ENCODE data around the gene CNTNAP2.

The CNTNAP2 gene

DNA sequence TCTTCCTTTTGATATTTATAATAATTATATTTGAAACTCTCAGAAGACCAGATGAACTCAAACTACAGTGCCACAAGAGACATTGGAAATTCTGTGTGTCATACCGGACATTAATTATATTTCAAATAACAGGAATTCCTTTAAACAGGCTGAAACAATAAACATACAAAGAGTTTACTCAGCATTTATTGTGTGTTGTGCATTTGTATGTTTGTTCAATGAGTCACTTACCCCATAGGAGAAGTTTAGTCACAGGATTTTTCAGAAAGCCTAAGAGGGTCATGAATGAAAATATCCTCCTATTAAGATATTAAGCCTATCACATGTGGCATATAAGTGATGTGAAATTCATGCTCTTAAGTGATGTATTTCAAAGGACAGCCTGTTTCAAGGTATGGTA lies 566.8 kb downstream of the CNTNAP2 start:
- DNase-seq (ENCODE audit: low read depth): no peak

- DNase-seq (ENCODE audit: low read depth): no peak
Measured at GRCh38 chr7:146690987-146691386, 574.4 kb downstream of the CNTNAP2 start.

DNA sequence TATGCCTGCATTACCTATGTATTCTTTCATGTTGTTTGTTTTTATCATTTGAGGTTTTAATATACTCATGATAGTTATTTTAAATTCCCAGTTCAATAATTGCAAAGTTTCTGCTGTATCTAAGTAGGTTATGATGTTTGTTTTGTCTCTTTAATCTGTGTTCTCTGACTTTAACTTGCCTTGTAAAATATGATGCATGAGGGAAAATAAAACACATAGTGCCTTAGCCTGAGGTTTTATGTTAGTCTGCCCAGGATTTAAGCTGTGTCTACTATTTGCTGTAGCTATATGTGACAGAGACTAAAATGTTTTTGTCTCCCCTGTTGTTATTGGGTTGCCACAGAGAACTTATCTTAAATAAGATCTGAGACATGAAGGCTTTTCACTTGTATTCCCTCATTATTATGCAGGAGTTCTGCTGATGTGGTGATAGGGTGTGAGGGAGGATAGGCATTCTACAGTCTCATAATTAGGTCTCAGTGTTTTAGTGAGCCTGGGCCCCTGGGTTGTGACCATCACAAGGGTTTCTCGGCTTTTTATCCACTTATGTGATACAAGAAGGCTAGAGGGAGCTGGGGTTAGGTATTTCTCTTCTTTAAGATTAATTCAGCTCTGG lies 582.5 kb downstream of the CNTNAP2 start:
- no peak for DNase-seq (ENCODE audit: low read depth)

DNA sequence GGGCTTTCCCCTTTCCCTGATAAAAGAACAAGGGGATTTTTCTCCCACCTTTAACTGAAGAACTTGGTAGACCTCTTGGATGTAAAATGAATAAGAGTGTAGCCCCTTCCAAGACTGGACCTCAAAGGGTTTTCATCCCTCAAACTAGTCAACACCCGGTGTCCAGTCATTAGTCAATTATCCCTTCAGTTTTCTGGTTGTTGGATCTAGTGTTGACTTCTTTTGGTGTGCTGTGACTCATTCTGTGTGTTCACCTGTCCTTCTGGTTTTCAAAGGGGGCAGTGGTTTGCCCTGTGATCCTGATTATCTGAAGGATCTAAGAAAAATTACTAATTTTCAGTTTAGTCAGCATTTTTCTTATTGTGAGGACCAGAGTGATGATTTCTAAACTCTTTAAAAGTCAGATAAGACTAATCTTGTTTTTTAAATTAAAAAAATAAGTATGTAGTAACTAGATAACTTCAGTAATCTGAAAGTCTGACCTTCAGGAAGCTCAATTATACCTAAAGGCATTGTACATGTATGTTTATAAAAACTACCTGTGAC lies 583.5 kb downstream of the CNTNAP2 start:
- no peak for DNase-seq (ENCODE audit: low read depth)

DNA sequence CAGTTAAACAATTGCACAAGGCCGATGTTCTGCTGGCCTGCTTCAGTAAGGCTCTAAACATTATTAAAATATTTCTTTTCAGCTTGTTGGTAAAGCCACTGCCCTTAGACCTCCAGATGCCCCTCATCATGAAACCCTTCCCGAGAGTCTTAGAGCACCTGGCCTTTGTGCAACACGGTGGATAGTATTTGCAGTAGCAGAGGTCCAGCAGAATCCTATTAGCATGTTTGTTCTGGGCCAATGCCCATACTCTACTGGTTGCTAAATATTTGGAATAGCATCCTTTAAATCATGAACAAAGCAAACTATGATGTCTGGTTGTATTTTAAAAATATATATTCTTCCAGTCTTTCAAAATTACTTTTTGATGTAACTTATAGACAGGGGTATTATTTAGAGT lies 584.6 kb downstream of the CNTNAP2 start:
- DNase-seq (ENCODE audit: low read depth): no peak

GRCh38 chr7:146702898-146703297 lies 586.3 kb downstream of the CNTNAP2 start:
- no peak for DNase-seq (ENCODE audit: low read depth)

GRCh38 chr7:146709451-146710027 lies 592.9 kb downstream of the CNTNAP2 start:
- DNase-seq (ENCODE audit: low read depth): no peak

GRCh38 chr7:146713205-146713604 lies 596.6 kb downstream of the CNTNAP2 start:
- no peak for DNase-seq (ENCODE audit: low read depth)

- no peak for DNase-seq (ENCODE audit: low read depth)
Measured at GRCh38 chr7:146713934-146714333, 597.3 kb downstream of the CNTNAP2 start.

- no peak for DNase-seq (ENCODE audit: low read depth)
Measured at GRCh38 chr7:146720195-146720594, 603.6 kb downstream of the CNTNAP2 start.

- no peak for DNase-seq (ENCODE audit: low read depth)
Measured at GRCh38 chr7:146722986-146723385, 606.4 kb downstream of the CNTNAP2 start.

GRCh38 chr7:146725520-146725919 lies 608.9 kb downstream of the CNTNAP2 start:
- no peak for DNase-seq (ENCODE audit: low read depth)

DNA sequence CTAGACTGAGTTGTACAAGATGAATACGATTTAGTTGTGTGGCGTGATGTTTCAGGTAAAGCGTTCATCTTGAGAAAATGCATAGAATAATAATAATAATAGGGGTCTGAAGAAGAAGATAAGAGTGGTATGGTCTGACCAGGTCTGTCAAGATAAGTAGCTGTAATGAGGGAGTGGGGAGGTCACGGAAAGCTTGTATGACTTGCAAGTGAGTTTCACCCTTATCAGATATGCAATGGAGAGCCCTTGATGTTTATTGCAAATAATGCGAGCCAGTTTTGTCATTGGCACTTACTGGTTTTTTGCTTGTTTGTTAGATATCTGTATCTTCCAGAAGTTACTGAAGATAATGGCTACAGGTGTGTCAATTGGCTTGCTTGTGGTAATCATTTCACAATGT lies 611.5 kb downstream of the CNTNAP2 start:
- no peak for DNase-seq (ENCODE audit: low read depth)

DNA sequence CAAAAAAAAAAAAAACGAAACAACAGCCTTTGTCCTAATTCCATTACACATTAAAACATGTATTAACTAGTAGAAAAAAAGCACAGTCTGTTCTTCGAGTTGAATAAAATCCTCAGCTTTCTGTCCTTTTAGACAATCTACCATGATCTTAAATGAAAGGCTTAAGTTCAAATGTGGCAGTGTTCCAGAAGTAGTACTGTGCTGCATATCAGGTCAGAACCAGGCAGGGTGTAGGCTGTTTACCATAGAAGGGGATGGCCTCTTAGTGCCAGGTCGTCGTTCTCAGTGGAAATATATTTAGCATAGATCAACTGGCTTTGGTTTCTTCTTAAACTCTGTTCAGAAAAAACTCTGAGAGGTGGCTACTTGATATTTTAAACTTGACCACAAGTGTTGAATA lies 612.0 kb downstream of the CNTNAP2 start:
- no peak for DNase-seq (ENCODE audit: low read depth)

GRCh38 chr7:146731185-146731584 lies 614.6 kb downstream of the CNTNAP2 start:
- no peak for DNase-seq (ENCODE audit: low read depth)

DNA sequence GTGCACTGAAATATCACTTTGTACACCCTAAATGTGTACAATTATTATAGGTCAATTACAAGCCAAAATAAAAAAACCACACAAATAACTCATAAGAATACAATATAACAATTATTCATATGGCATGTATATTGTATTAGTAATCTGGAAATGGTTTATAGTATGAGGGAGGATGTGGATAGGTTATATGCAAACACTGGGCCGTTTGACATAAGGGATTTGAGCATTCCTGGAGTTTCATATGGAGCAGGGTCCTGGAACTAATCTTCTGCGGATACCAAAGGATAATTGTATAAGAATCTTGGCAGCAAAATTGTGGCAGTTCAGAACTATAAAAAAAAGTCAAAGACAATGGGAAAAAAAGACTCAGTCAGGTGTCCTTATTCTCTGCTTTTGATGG lies 619.4 kb downstream of the CNTNAP2 start:
- no peak for DNase-seq (ENCODE audit: low read depth)

- DNase-seq (ENCODE audit: low read depth): no peak
Measured at GRCh38 chr7:146736446-146737190, 620.0 kb downstream of the CNTNAP2 start.

GRCh38 chr7:146740039-146740438 lies 623.4 kb downstream of the CNTNAP2 start:
- no peak for DNase-seq (ENCODE audit: low read depth)

DNA sequence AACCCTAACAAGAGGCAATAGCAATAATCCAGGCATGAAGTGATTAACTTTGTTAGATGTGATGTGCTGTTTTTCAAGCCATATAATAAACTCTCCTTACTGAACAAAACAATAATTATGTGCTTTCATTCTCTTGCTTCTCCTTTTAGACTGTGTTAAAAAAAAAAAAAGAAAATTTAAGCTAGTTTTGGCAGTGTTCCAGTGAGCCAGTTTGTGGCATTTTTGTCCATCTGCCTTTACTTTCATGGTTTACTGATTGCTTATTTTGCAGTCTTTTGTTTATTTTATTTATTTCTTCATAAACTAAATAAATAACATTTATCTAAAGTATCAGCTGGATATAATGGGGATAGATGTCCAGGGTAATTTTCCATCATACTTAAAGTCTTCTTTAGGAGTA lies 625.3 kb downstream of the CNTNAP2 start:
- DNase-seq (ENCODE audit: low read depth): no peak

DNA sequence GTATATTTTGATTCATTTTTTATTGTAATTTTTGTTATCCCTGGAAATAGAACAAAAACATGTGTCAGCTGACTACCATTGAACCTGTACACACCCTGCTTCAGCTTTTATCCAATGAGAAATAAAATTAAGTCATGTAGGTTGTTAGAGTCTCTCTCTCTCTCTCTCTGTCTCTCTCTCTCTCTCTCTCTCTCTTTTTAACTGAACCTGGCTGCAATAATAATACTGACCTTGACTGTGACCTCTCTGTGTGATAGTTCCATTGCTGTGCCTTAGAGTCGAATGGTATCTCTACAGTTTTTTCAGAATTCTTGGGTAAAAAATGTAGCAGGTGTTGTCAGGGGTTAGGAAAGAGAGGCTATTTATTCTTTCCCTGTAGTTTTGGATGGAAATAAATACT lies 637.8 kb downstream of the CNTNAP2 start:
- no peak for DNase-seq (ENCODE audit: low read depth)

DNA sequence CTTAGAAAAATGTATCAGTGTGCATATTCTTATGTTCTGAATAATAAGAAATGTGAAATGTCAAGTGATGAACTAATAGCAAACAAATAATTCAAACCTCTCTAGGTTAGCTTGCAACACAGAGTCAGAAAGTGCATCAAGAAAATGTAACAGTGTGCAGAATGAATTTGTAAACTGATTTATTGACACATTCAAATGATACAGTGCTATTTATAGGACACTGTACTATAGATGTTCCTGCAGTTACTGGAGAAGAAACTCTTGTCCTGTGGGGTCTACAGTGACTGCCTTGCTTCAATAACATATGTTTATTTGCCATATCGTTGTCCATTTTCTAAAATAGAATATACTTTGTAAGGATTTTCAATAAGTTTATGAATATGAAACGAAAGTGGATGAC lies 639.0 kb downstream of the CNTNAP2 start:
- no peak for DNase-seq (ENCODE audit: low read depth)

GRCh38 chr7:146764458-146764857 lies 647.9 kb downstream of the CNTNAP2 start:
- no peak for DNase-seq (ENCODE audit: low read depth)

DNA sequence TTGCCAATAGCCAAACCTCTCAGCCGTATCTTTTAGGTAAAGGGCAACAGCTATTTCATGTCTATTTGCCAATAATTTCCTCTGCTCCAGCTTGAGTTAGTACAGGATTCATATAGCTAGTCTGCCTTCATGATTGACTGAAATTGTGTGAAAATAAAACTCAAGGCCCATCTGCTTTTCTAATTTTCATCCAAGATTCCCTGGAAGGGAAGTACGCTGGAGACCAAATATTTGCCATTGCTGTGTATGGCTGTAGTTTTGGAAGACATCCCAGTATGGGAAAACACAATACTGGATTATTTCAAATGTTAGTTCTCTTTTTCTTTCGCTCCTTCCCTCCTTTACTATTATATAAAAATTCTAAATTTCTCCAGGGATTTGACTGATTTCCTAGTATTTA lies 652.4 kb downstream of the CNTNAP2 start:
- no peak for DNase-seq (ENCODE audit: low read depth)

Measured in stimulated activated CD8-positive, alpha-beta memory T cell treated with anti-CD3 and anti-CD28 coated beads, Interleukin-15, amount 100 ng/mL, for 24 hours (primary cell).